H1 (cell line): Measurements from ENCODE around the gene PRKAR1B. TPM values are rescaled to one million over a fixed set of nuclear protein-coding genes. Genes with fewer than 3 reads are reported as not detected.

Source experiments
- CTCF ChIA-PET: fragments of 300-600 bp; sonication (Branson Sonifier 250); formaldehyde crosslinking; loops from one replicate; lab custom pipeline; 2021; ENCODE audit not compliant: partially characterized antibody; lab: Charles Lee
- POLR2A ChIA-PET: fragments of 300-600 bp; sonication (Branson Sonifier 250); formaldehyde crosslinking; loops from one replicate; lab custom pipeline; 2021; ENCODE audit warnings: inconsistent platforms; ENCODE audit not compliant: partially characterized antibody; lab: Charles Lee
- DNase-seq, 2 experiments: peaks; one replicate each; pipeline versions ENCODE4 v3.0.0 to v3.0.0-alpha.2; 2010 to 2022; ENCODE audit warnings: low spot score in 2 of 2, low read depth in 1 of 2, mixed read lengths in 1 of 2
- FAIRE-seq: peaks from 2 replicates; lab custom pipeline; 2011; peaks lifted over from hg19 to GRCh38; lab: Jason Lieb, UNC
- H2AFZ ChIP-seq: 2 replicates; pipeline ENCODE4 v1.8.1; 2012; ENCODE audit warnings: low read length, inconsistent platforms
- H2AK5ac ChIP-seq: 2 replicates; pipeline ENCODE4 v1.6.1; 2013; ENCODE audit warnings: low read depth, low read length
- H2BK120ac ChIP-seq: replicated peaks from 2 replicates; pipeline ENCODE3; 2013; ENCODE audit warnings: low read depth, low read length, inconsistent platforms
- H2BK12ac ChIP-seq: 2 replicates; pipeline ENCODE4 v1.6.1; 2013; ENCODE audit warnings: low read depth, low read length
- H2BK15ac ChIP-seq: 2 replicates; pipeline ENCODE4 v1.6.1; 2013; ENCODE audit warnings: low read length
- H2BK20ac ChIP-seq: 2 replicates; pipeline ENCODE4 v1.6.1; 2013; ENCODE audit warnings: low read length
- H2BK5ac ChIP-seq: 2 replicates; pipeline ENCODE4 v1.6.1; 2013; ENCODE audit warnings: low read depth, low read length
- H3K14ac ChIP-seq: 2 replicates; pipeline ENCODE4 v1.6.1; 2013; ENCODE audit warnings: inconsistent platforms; ENCODE audit not compliant: insufficient read length
- H3K18ac ChIP-seq: 2 replicates; pipeline ENCODE4 v1.6.1; 2013; ENCODE audit warnings: low read length; ENCODE audit errors: extremely low read depth
- H3K23ac ChIP-seq: 2 replicates; pipeline ENCODE4 v1.6.1; 2013; ENCODE audit warnings: inconsistent platforms; ENCODE audit not compliant: insufficient read length
- H3K23me2 ChIP-seq: 2 replicates; pipeline ENCODE4 v1.6.1; 2013; ENCODE audit warnings: low read depth, low read length
- H3K27ac ChIP-seq: 2 replicates; pipeline ENCODE4 v1.6.1; 2011; ENCODE audit warnings: low read depth, low read length, inconsistent platforms
- H3K27me3 ChIP-seq, 4 experiments: replicated peaks in 1 of 4; 1 replicate in 1 of 4; 2 replicates in 3 of 4; pipeline versions ENCODE4 v1.6.1 to v1.8.1; 2011 to 2013; ENCODE audit warnings: low read length in 3 of 4, mild to moderate bottlenecking in 3 of 4, inconsistent platforms in 2 of 4, mixed read lengths in 2 of 4, moderate library complexity in 1 of 4; ENCODE audit not compliant: control insufficient read depth in 3 of 4, insufficient read depth in 3 of 4; ENCODE audit errors: extremely low read depth in 1 of 4
- H3K36me3 ChIP-seq, 4 experiments: 2 replicates each; pipeline versions ENCODE4 v1.6.1 to v1.8.1; 2011 to 2013; ENCODE audit warnings: mild to moderate bottlenecking in 4 of 4, low read length in 3 of 4, moderate library complexity in 2 of 4, control low read depth in 1 of 4, inconsistent platforms in 1 of 4; ENCODE audit not compliant: insufficient read depth in 4 of 4, control insufficient read depth in 2 of 4
- H3K4ac ChIP-seq: replicated peaks from 2 replicates; pipeline ENCODE3; 2013; ENCODE audit warnings: low read length, low read depth, mixed read lengths, inconsistent platforms; ENCODE audit not compliant: insufficient read length
- H3K4me1 ChIP-seq, 4 experiments: replicated peaks in 1 of 4; 1 replicate in 1 of 4; 2 replicates in 3 of 4; pipeline versions ENCODE4 v1.6.1 to v1.8.1; 2011 to 2013; ENCODE audit warnings: low read length in 3 of 4, inconsistent platforms in 2 of 4, mixed read lengths in 1 of 4; ENCODE audit not compliant: insufficient read depth in 4 of 4, control insufficient read depth in 3 of 4
- H3K4me2 ChIP-seq, 2 experiments: 2 replicates each; pipeline versions ENCODE4 v1.6.1 to v1.8.1; 2011 to 2013; ENCODE audit warnings: low read depth in 2 of 2, low read length in 2 of 2, control low read depth in 1 of 2, inconsistent platforms in 1 of 2, mild to moderate bottlenecking in 1 of 2; ENCODE audit not compliant: insufficient read depth in 1 of 2
- H3K4me3 ChIP-seq, 4 experiments: fragments of 200-600, 300-600 bp in 1 of 4; sonication (generic), shearing (Covaris generic), sonication (Bioruptor Twin) in 1 of 4; 2 replicates each; pipeline versions ENCODE4 v1.5.1 to v1.8.1; 2011 to 2016; ENCODE audit warnings: low read length in 4 of 4, low read depth in 3 of 4, control low read depth in 2 of 4, inconsistent platforms in 2 of 4, mild to moderate bottlenecking in 2 of 4, mixed read lengths in 1 of 4, moderate library complexity in 1 of 4; ENCODE audit not compliant: insufficient read depth in 2 of 4; ENCODE audit errors: extremely low read depth in 1 of 4
- H3K56ac ChIP-seq: replicated peaks from 2 replicates; pipeline ENCODE3; 2013; ENCODE audit warnings: low read depth, mild to moderate bottlenecking, mixed read lengths, low read length, inconsistent platforms; ENCODE audit not compliant: insufficient read length
- H3K79me1 ChIP-seq: 2 replicates; pipeline ENCODE4 v1.6.1; 2013; ENCODE audit warnings: low read depth, low read length, control low read depth
- H3K79me2 ChIP-seq, 2 experiments: 2 replicates each; pipeline versions ENCODE4 v1.6.1 to v1.8.1; 2012 to 2013; ENCODE audit warnings: low read length in 2 of 2, mild to moderate bottlenecking in 2 of 2, inconsistent platforms in 1 of 2; ENCODE audit not compliant: insufficient read depth in 2 of 2, control insufficient read depth in 1 of 2
- H3K9ac ChIP-seq, 4 experiments: replicated peaks in 1 of 4; 1 replicate in 1 of 4; 2 replicates in 3 of 4; pipeline versions ENCODE4 v1.6.1 to v1.8.1; 2011 to 2013; ENCODE audit warnings: low read depth in 3 of 4, low read length in 3 of 4, control low read depth in 2 of 4, mild to moderate bottlenecking in 2 of 4, moderate library complexity in 2 of 4, inconsistent platforms in 1 of 4; ENCODE audit errors: extremely low read depth in 1 of 4
- H3K9me3 ChIP-seq, 2 experiments: 2 replicates each; pipeline versions ENCODE4 v1.6.1 to v1.8.1; 2012 to 2013; ENCODE audit warnings: mild to moderate bottlenecking in 2 of 2, moderate library complexity in 2 of 2, control low read depth in 1 of 2, inconsistent platforms in 1 of 2, low read depth in 1 of 2, low read length in 1 of 2, mixed read lengths in 1 of 2; ENCODE audit not compliant: insufficient read depth in 2 of 2
- H4K20me1 ChIP-seq, 2 experiments: replicated peaks in 1 of 2; 2 replicates each; pipeline versions ENCODE3 to v1.8.1; 2011 to 2013; ENCODE audit warnings: inconsistent platforms in 2 of 2, low read length in 2 of 2, mild to moderate bottlenecking in 1 of 2; ENCODE audit not compliant: insufficient read depth in 2 of 2, control insufficient read depth in 1 of 2
- H4K5ac ChIP-seq: 2 replicates; pipeline ENCODE4 v1.6.1; 2013; ENCODE audit warnings: low read length, low read depth, mixed read lengths, inconsistent platforms; ENCODE audit not compliant: insufficient read length
- H4K8ac ChIP-seq: 2 replicates; pipeline ENCODE4 v1.8.0; 2013; ENCODE audit warnings: mild to moderate bottlenecking, moderate library complexity, low read length, inconsistent platforms; ENCODE audit not compliant: insufficient read depth; ENCODE audit errors: extremely low read depth
- H4K91ac ChIP-seq: replicated peaks from 2 replicates; pipeline ENCODE3; 2013; ENCODE audit warnings: low read length, mixed read lengths, inconsistent platforms; ENCODE audit not compliant: insufficient read length
- CHD2 ChIP-seq: IDR thresholded peaks from 2 replicates; pipeline ENCODE4 v1.6.1; 2012; ENCODE audit warnings: low read length, improper control_type of control experiment
- EGR1 ChIP-seq: IDR thresholded peaks from 2 replicates; pipeline ENCODE4 v1.6.1; 2011; ENCODE audit warnings: low read depth, low read length, borderline replicate concordance
- EZH2 ChIP-seq: fragments of 200-600 bp; sonication (generic); IDR thresholded peaks from 2 replicates; pipeline ENCODE4 v1.7.1; 2012; ENCODE audit warnings: low read depth, mild to moderate bottlenecking, moderate library complexity, low read length, inconsistent platforms; ENCODE audit not compliant: severe bottlenecking
- GABPA ChIP-seq: IDR thresholded peaks from 2 replicates; pipeline ENCODE4 v1.6.1; 2011; ENCODE audit warnings: mild to moderate bottlenecking, low read length, moderate library complexity, borderline replicate concordance; ENCODE audit not compliant: insufficient read depth
- MAFK ChIP-seq: IDR thresholded peaks from 2 replicates; pipeline ENCODE4 v1.6.1; 2012; ENCODE audit warnings: low read depth, mild to moderate bottlenecking, improper control_type of control experiment, low read length
- NRF1 ChIP-seq: IDR thresholded peaks from 2 replicates; pipeline ENCODE4 v1.6.1; 2011; ENCODE audit warnings: mild to moderate bottlenecking, low read depth, low read length, improper control_type of control experiment
- RAD21 ChIP-seq, 2 experiments: IDR thresholded peaks in 1 of 2; conservative IDR thresholded peaks in 1 of 2; 2 replicates each; pipeline ENCODE4 v1.6.1; 2011; ENCODE audit warnings: low read depth in 2 of 2, low read length in 2 of 2, improper control_type of control experiment in 1 of 2, inconsistent platforms in 1 of 2, mild to moderate bottlenecking in 1 of 2, moderate library complexity in 1 of 2
- RXRA ChIP-seq: IDR thresholded peaks from 2 replicates; pipeline ENCODE4 v1.6.1; 2011; ENCODE audit warnings: low read depth, mild to moderate bottlenecking, low read length, moderate library complexity; ENCODE audit not compliant: insufficient read depth
- SUZ12 ChIP-seq: fragments of 200-600 bp; sonication (generic); IDR thresholded peaks from 2 replicates; pipeline ENCODE4 v1.6.1; 2012; ENCODE audit warnings: mild to moderate bottlenecking, inconsistent platforms, low read length, moderate library complexity, mixed read lengths
- USF2 ChIP-seq: IDR thresholded peaks from 2 replicates; pipeline ENCODE4 v1.6.1; 2011; ENCODE audit warnings: low read length, improper control_type of control experiment
- WGBS, 2 experiments: shearing (Covaris generic) in 1 of 2; methylation state at CpG; one replicate each; pipeline versions ENCODE4 v1.1.6 to v1.1.7; 2013 to 2015; ENCODE audit warnings: low lambda C conversion rate in 2 of 2, mixed read lengths in 2 of 2, inconsistent platforms in 1 of 2, low coverage in 1 of 2, missing lambda C conversion rate in 1 of 2; ENCODE audit not compliant: insufficient replicate concordance in 2 of 2, insufficient coverage in 1 of 2, insufficient read length in 1 of 2; ENCODE audit errors: extremely low coverage in 1 of 2, missing lambda C conversion rate in 1 of 2; 5-methylcytosine and 5-hydroxymethylcytosine counted together
- polyA plus RNA-seq, 7 experiments: library from polyadenylated mRNA; depleted of rRNA in 3 of 7; stranded (reverse) in 5 of 7; unstranded in 2 of 7; fragments of >200 nt in 5 of 7; fragments of 200-250 nt in 2 of 7; gene quantifications; 1 replicate in 5 of 7; 2 replicates in 1 of 7; 4 replicates in 1 of 7; pipeline versions ENCODE4 v1.2.1 to v1.2.3, GENCODE V29; 2011 to 2013; ENCODE audit warnings: missing spikeins in 2 of 7, mixed read lengths in 2 of 7
- total RNA-seq: library from RNA; stranded (reverse); fragmentation: NEBNext Ultra II Directional; extraction: Animal tissue kit (Norgen Biotek cat#: 25700); gene quantifications from 2 replicates; pipeline ENCODE4 v1.2.1, GENCODE V29; 2021

The PRKAR1B gene
- total and polyA plus RNA-seq, 2 of the 8 experiments (the other 6 are each of a cell fraction or from before 2014, with no cell fraction given): 12.3 to 55.7 TPM

- H4K20me1 ChIP-seq: peaks cover 0 to 23% of the 10 kb centered on the region in 2 experiments
- POLR2A ChIA-PET: no interaction called here
- H3K27me3 ChIP-seq: no peaks in the 10 kb centered on the region; a peak in 1 of 7 replicates
- H3K56ac ChIP-seq: no peak overlapping the region
- H4K8ac ChIP-seq: peak overlapping the region; percentile 14; the same call in 1 of the 2 replicates
- no peak overlapping the region; the same call in 1 of the 2 replicates for H2AK5ac ChIP-seq
- H3K9me3 ChIP-seq: no peaks in the 10 kb centered on the region
- H4K5ac ChIP-seq: no peak overlapping the region
- H3K4ac ChIP-seq: no peak overlapping the region
- H2BK5ac ChIP-seq: 0 out of 2 replicates have a peak overlapping the region, but pooled peaks have one; percentile 12
- DNase-seq (no peak), FAIRE-seq (no peak)
- no peak overlapping the region for H3K4me2 ChIP-seq
- peaks cover 0 to 16% of the 10 kb centered on the region in 2 experiments; a peak in 2 of 4 replicates for H3K79me2 ChIP-seq
- H3K9ac ChIP-seq: no peak overlapping the region
- H3K36me3 ChIP-seq: peaks cover 4 to 14% (median 6%) of the 10 kb centered on the region in 4 experiments; a peak in 7 of 8 replicates
- CTCF ChIA-PET: no interaction called here
- no peak overlapping the region for H2BK120ac ChIP-seq
- no peaks in the 10 kb centered on the region for H3K4me1 ChIP-seq
- no peak overlapping the region for H4K91ac ChIP-seq
- no peak overlapping the region for H3K18ac ChIP-seq
- H3K27ac ChIP-seq: no peak overlapping the region
- H2AFZ ChIP-seq: no peak overlapping the region
- no peak overlapping the region for H2BK12ac ChIP-seq
- no peak overlapping the region for H3K4me3 ChIP-seq
- H3K79me1 ChIP-seq: peaks cover 4% of the 10 kb centered on the region
- H2BK15ac ChIP-seq: no peak overlapping the region
- H3K23me2 ChIP-seq: no peaks in the 10 kb centered on the region
- 96% methylated on average over 18 of the region's 20 CpGs; no CpG with 5 or more reads in 1 of the 2 experiments for WGBS, 2 experiments
- H2BK20ac ChIP-seq: no peak overlapping the region
- no peak overlapping the region for H3K23ac ChIP-seq
- H3K14ac ChIP-seq: no peak overlapping the region
- TF ChIP-seq USF2 (no peak), CHD2 (no peak), EGR1 (no peak), NRF1 (no peak), MAFK (no peak), GABPA (no peak), RAD21 (IDR thresholded peaks at IDR 0.05 in 1 of 2, conservative IDR thresholded peaks at IDR 0.05 in 1 of 2; ENCODE audit: low read depth in 2 of 2, low read length in 2 of 2) (no peak), SUZ12 (no peak), EZH2 (no peak), RXRA (no peak)
Measured at GRCh38 chr7:744854-745430, 17.9 kb upstream of the PRKAR1B start.
